K562 treated with DMSO at 1 percent for 48 hours (cell line): ENCODE measurements around the gene GRIN3A. TPM values are rescaled to one million over a fixed set of nuclear protein-coding genes. Genes with fewer than 3 reads are reported as not detected.

ENCODE experiments used
- total RNA-seq: library from RNA; unstranded; fragments of 300-600 nt; gene quantifications from 2 replicates; pipeline ENCODE4 v1.2.3, GENCODE V29; 2022; ENCODE audit warnings: low replicate concordance; ENCODE audit errors: extremely low read depth

The GRIN3A gene
- not detected in 2 replicates for total RNA-seq

DNA sequence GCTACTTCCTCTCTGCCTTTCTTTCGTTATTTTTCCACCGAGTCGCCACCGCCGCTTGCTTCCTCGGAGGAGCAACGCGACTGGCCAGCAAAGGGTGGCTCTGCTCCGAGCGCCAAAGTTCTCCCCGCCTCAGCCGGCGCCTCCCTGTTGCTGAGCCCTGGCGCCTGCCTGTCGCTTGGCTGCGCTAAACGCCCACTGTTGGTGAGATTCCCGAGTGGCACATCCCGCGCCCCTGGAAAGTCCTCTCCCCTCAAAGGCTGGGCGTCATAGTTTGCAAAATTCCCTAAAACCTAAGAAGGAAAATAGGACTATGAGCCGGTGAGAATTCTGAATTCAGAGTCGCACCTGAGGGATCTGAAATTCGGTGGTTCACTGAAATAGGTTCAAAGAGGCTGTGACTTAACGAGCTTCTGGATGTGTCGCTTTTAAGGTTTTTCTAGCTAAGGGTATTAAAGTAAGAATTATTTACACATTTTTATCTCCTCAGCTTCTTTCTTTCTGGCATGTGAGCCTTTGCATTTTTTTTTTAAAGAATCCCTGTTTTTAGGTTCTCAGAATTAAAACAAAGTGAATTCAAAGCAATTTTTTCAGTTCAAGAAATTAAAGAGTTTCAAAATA is at the start of gene GRIN3A:
TSS of gene GRIN3A (minus strand) at position 82 of the 618 bp plus-strand sequence. CDS start 668 bp downstream, outside the sequence.

DNA sequence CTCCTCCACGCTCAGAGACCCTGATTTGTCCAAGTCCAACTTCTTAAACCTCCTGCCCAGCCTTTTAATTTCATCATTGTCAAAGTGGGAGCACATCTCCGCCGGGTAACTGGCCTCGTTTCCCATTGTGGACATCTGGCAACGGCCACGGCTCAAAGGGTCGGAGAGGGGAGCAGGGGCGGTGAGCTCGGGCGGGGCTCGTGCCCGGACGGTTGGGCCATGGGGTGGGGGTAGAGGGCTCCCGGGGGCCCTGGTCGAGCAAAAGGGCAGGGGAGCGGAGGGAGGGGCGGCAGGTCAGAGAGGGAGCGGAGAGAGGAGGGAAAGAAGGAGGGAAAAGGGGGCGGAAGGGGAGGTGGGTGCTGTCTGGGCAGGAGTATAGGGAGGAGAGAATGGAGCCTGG is 143.7 kb downstream of the GRIN3A start, which contains the start of gene PPP3R2:
TSS of gene PPP3R2 (minus strand) at position 174 of the 400 bp plus-strand sequence. CDS start at position 126, 48 bp downstream.

DNA sequence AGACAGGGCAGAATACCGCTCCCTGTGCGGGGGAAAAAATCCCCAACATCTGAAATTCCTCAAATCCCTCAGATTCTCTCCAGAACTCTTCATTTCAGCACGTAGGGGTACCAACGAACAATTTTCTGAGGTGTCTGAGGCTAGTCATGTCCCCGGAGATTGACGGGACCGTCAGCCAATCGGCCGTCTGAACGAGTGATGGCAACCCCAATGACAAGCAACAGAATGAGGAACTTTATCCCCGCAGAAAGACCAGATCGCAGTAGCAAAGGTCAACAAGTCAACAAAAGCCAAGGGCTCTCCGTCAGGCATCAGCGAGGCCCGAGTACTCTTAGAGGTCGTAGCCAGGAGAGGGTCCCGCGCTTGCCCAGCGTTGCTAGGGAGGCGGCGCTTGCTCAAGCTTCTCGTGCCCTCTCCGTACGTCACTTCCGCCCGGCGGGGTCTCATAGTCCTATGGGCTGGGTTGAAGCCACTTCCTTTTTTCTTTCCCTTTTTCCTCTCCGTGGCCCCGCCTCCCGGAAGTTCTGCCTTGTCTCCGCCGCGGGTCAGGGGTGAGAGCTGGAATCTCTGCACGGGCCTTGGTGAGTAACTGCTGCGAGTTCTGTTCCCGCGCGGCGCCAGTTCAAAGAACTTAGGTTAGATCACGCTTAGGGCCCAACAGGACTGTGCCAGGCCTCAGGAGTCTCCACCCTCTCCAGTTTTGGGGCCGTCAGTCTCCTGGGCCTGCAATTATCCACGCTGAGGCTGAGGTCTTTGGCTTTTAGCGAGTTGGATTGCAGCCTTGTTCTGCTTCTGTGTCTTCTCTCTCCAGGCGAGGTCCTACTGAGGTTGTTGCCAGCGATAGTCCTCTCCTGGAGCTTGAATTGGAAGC is 204.9 kb downstream of the GRIN3A start, which contains the start of gene RNF20:
TSS of gene RNF20 (plus strand) at position 520 of the 871 bp plus-strand sequence. CDS start 1,571 bp downstream, outside the sequence.

Other genes starting within 250 kb of the GRIN3A start
- not detected in 2 replicates for gene RNF20, start 204.8 kb downstream of the GRIN3A start, total RNA-seq
- gene PPP3R2, start 143.7 kb downstream of the GRIN3A start, total RNA-seq: not detected in 2 replicates